Measurements from ENCODE around the gene SIRT4. TPM values are rescaled to one million over a fixed set of nuclear protein-coding genes. Genes with fewer than 3 reads are reported as not detected.

SIRT4 gene
- total RNA-seq, 1 experiment from 2014 or later, result 3.6 TPM

DNA sequence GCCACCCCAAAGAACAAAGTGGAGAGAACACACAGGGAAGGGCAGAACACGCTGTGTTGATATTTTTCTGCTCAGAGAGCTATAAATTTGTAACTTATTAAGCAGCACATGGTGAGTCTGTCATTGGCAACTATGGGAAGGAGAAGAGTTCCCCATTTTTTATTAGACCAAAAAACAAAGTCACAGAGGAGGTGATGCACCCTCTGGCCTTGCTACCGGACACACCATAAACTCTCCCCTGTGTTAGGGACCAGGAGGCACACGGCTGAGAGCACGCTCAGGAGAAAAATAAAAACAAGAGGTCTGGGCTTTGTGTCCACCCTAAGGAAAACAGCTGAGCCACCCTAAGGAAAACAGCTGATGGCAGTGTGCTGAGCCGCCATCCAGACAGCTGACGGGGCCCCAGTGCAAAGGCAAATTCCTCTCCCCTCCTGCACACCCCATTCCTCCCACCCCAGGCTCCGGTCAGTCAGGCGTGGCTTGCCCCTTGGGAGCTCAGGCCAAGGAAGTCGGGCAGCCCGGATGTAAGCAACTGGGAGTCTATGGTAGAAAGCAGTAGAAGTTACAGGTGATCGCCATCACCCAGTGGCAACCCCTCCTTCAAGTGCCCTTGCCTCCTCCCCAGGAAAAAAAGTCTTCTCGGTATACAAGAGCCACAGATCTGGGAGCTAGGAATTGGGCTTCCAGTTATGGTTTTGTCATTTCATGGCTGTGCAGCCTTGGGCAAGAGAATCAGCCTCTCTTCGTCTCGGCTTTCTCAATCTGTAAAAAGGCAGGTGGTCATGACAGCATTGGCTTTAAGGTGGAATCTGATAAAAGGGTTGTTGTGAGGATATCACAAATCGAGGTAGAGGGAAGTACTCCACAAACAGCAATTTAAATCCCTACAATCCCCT lies 39.0 kb upstream of the SIRT4 start:
- Histone ChIP-seq H3K9me2 (ENCODE audit: insufficient read depth) (no peaks in the 10 kb centered on the region), H3K79me2 (ENCODE audit: low read depth) (peaks cover 73% of the 10 kb centered on the region), H3K4me1 (replicated peaks; ENCODE audit: insufficient read depth) (peaks cover 44% of the 10 kb centered on the region), H3K4me2 (peak overlapping the region; percentile 92), H2AFZ (no peak overlapping the region), H3K4me3 (peak overlapping the region; percentile 76; the same call in 1 of the 2 replicates), H3K27me3 (ENCODE audit: insufficient read depth, low read depth) (no peaks in the 10 kb centered on the region), H3K27ac (peak overlapping the region; percentile 60), H3K9me3 (ENCODE audit: insufficient read depth, low read depth) (no peaks in the 10 kb centered on the region), H3F3A (ENCODE audit: insufficient read depth, low read depth) (peaks cover 7% of the 10 kb centered on the region; the same call in 1 of the 2 replicates), H4K20me1 (ENCODE audit: insufficient read depth) (0 out of 2 replicates have a peak, but pooled peaks cover 6% of the 10 kb centered on the region), H3K36me3 (ENCODE audit: low read depth) (no peaks in the 10 kb centered on the region; the same call in 1 of the 2 replicates)
- intact Hi-C loops (cut with micrococcal nuclease; ENCODE audit: unreplicated experiment), result loop anchor here (1.0 kb wide), 1 partner anchor 32 kb away; no protein-coding TSS in a partner anchor
- ChIA-PET POLR2A (ENCODE audit: unreplicated experiment) (interaction anchor here (0.6 to 3.5 kb wide), 7 partner anchors 25 to 1512 kb away, joined by 3 to 83 read pairs (median 4); no protein-coding TSS in a partner anchor), CTCF (interaction anchor here (0.6 to 2.9 kb wide), 5 partner anchors 24 to 62 kb away, joined by 3 to 31 read pairs (median 4); no protein-coding TSS in a partner anchor)
- no TSS peak for BruUV-seq (replicated peaks)
- no peak for DNase-seq
- no peak for TF ChIP-seq EZH2 (IDR thresholded peaks at IDR 0.05; ENCODE audit: low read depth)
- TF ChIP-seq, protein P1, sequence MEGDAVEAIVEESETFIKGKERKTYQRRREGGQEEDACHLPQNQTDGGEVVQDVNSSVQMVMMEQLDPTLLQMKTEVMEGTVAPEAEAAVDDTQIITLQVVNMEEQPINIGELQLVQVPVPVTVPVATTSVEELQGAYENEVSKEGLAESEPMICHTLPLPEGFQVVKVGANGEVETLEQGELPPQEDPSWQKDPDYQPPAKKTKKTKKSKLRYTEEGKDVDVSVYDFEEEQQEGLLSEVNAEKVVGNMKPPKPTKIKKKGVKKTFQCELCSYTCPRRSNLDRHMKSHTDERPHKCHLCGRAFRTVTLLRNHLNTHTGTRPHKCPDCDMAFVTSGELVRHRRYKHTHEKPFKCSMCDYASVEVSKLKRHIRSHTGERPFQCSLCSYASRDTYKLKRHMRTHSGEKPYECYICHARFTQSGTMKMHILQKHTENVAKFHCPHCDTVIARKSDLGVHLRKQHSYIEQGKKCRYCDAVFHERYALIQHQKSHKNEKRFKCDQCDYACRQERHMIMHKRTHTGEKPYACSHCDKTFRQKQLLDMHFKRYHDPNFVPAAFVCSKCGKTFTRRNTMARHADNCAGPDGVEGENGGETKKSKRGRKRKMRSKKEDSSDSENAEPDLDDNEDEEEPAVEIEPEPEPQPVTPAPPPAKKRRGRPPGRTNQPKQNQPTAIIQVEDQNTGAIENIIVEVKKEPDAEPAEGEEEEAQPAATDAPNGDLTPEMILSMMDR (conservative IDR thresholded peaks at IDR 0.05), result no peak

DNA sequence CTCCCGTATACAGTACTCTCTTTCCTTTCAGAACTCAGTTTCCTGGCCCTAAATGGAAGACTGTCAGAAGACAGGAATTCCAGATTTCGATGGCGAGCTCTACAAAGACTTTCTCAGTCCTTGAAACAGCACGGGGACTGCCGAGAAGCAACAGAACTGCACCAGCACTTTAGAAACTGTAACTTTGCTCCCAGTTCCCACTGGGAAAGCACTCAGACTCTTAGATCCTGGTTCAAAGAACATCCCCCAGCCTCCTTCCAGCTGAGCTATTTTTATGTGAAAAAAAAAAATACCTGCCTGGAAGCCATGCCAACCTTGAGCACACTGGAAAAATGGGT lies 38.4 kb upstream of the SIRT4 start:
- no peaks in the 10 kb centered on the region for H3K9me3 ChIP-seq (ENCODE audit: insufficient read depth, low read depth)
- H2AFZ ChIP-seq, result no peak overlapping the region
- no peaks in the 10 kb centered on the region for H3K27me3 ChIP-seq (ENCODE audit: insufficient read depth, low read depth)
- H3K79me2 ChIP-seq (ENCODE audit: low read depth), result peaks cover 67% of the 10 kb centered on the region
- CTCF ChIA-PET, result interaction anchor here (0.6 to 2.9 kb wide), 4 partner anchors 25 to 35 kb away, joined by 3 to 31 read pairs (median 4); no protein-coding TSS in a partner anchor
- peaks cover 7% of the 10 kb centered on the region; the same call in 1 of the 2 replicates for H3F3A ChIP-seq (ENCODE audit: insufficient read depth, low read depth)
- no peak for TF ChIP-seq EZH2 (IDR thresholded peaks at IDR 0.05; ENCODE audit: low read depth)
- TF ChIP-seq, protein P1 (conservative IDR thresholded peaks at IDR 0.05), result no peak
- TSS peak; percentile 27 for BruUV-seq (replicated peaks)
- H3K36me3 ChIP-seq (ENCODE audit: low read depth), result no peaks in the 10 kb centered on the region; the same call in 1 of the 2 replicates
- 0 out of 2 replicates have a peak, but pooled peaks cover 6% of the 10 kb centered on the region for H4K20me1 ChIP-seq (ENCODE audit: insufficient read depth)
- POLR2A ChIA-PET (ENCODE audit: unreplicated experiment), result interaction anchor here (1.0 to 3.5 kb wide), 2 partner anchors 26 to 34 kb away, joined by 4 to 83 read pairs; no protein-coding TSS in a partner anchor
- H3K4me3 ChIP-seq, result peak overlapping the region; percentile 76; the same call in 1 of the 2 replicates
- H3K27ac ChIP-seq, result peak overlapping the region; percentile 60; the same call in 1 of the 2 replicates
- H3K4me1 ChIP-seq (replicated peaks; ENCODE audit: insufficient read depth), result peaks cover 44% of the 10 kb centered on the region
- DNase-seq, result no peak
- H3K9me2 ChIP-seq (ENCODE audit: insufficient read depth), result no peaks in the 10 kb centered on the region
- intact Hi-C loops (cut with micrococcal nuclease; ENCODE audit: unreplicated experiment), result loop anchor here (2.0 kb wide), 1 partner anchor 27 kb away; the partner anchor contains the start of gene RNU4-2
- peak overlapping the region; percentile 92 for H3K4me2 ChIP-seq

All from PC-9 (cell line).